Naive thymus-derived CD4-positive, alpha-beta T cell (primary cell): ENCODE data around the gene SRGAP1. TPM values are rescaled to one million over a fixed set of nuclear protein-coding genes. Genes with fewer than 3 reads are reported as not detected.

Source experiments
- ATAC-seq: fragments of 150-1000 bp; cut with Tn5 transposase; 2 replicates; pipeline ENCODE4 v1.10.0; 2021; ENCODE audit warnings: mild to moderate bottlenecking, moderate library complexity
- CTCF ChIA-PET: fragments of 350-600 bp; sonication (Branson Sonifier 250); formaldehyde crosslinking; loops from one replicate; lab custom pipeline; 2021; ENCODE audit warnings: antibody characterized with exemption; lab: Charles Lee
- POLR2A ChIA-PET: fragments of 350-600 bp; sonication (Branson Sonifier 250); formaldehyde crosslinking; loops from one replicate; lab custom pipeline; 2021; ENCODE audit warnings: antibody characterized with exemption, inconsistent platforms; lab: Charles Lee
- DNase-seq, 9 donors: peaks; one replicate each; pipeline versions ENCODE4 v3.0.0 to v3.0.0-alpha.2; 2020 to 2022; ENCODE audit warnings: mixed read lengths in 1 of 9
- H3K27ac ChIP-seq: one replicate; pipeline ENCODE4 v1.7.0; 2013; ENCODE audit warnings: mild to moderate bottlenecking, low read depth, low read length, moderate library complexity
- H3K27me3 ChIP-seq, 2 donors: one replicate each; pipeline ENCODE4 v1.7.0; 2013; ENCODE audit warnings: low read length in 2 of 2, mild to moderate bottlenecking in 2 of 2, moderate library complexity in 2 of 2; ENCODE audit not compliant: control insufficient read depth in 2 of 2, insufficient read depth in 2 of 2
- H3K36me3 ChIP-seq, 3 experiments: 1 replicate in 2 of 3; 2 replicates in 1 of 3; pipeline ENCODE4 v1.7.0; 2013; ENCODE audit warnings: low read length in 3 of 3, mild to moderate bottlenecking in 3 of 3, moderate library complexity in 1 of 3; ENCODE audit not compliant: insufficient read depth in 3 of 3, control insufficient read depth in 2 of 3
- H3K4me1 ChIP-seq, 2 donors: one replicate each; pipeline ENCODE4 v1.7.0; 2013; ENCODE audit warnings: low read length in 2 of 2, mild to moderate bottlenecking in 2 of 2, moderate library complexity in 1 of 2; ENCODE audit not compliant: control insufficient read depth in 2 of 2, insufficient read depth in 2 of 2
- H3K4me3 ChIP-seq: 2 replicates; pipeline ENCODE4 v1.7.0; 2013; ENCODE audit warnings: mild to moderate bottlenecking, low read length
- H3K9me3 ChIP-seq, 3 experiments: 1 replicate in 2 of 3; 2 replicates in 1 of 3; pipeline ENCODE4 v1.7.0; 2013; ENCODE audit warnings: low read length in 3 of 3; ENCODE audit not compliant: control insufficient read depth in 2 of 3
- H3K27ac Mint-ChIP-seq, 9 donors: one replicate each; pipeline ENCODE4 v1.8.0; 2020 to 2022; ENCODE audit warnings: mixed read lengths in 9 of 9, mild to moderate bottlenecking in 8 of 9, moderate library complexity in 5 of 9, inconsistent platforms in 2 of 9
- H3K27me3 Mint-ChIP-seq, 5 donors: one replicate each; pipeline ENCODE4 v1.8.0; 2021 to 2022; ENCODE audit warnings: mixed read lengths in 5 of 5, mild to moderate bottlenecking in 1 of 5
- H3K36me3 Mint-ChIP-seq, 5 donors: one replicate each; pipeline ENCODE4 v1.8.0; 2020 to 2022; ENCODE audit warnings: mixed read lengths in 5 of 5, mild to moderate bottlenecking in 3 of 5, inconsistent platforms in 1 of 5
- H3K4me1 Mint-ChIP-seq, 7 donors: one replicate each; pipeline ENCODE4 v1.8.0; 2020 to 2022; ENCODE audit warnings: mixed read lengths in 7 of 7, mild to moderate bottlenecking in 3 of 7, inconsistent platforms in 1 of 7
- H3K4me3 Mint-ChIP-seq, 10 donors: one replicate each; pipeline ENCODE4 v1.8.0; 2020 to 2022; ENCODE audit warnings: mild to moderate bottlenecking in 10 of 10, mixed read lengths in 10 of 10, moderate library complexity in 6 of 10, inconsistent platforms in 2 of 10
- H3K9me3 Mint-ChIP-seq, 11 donors: one replicate each; pipeline ENCODE4 v1.8.0; 2020 to 2022; ENCODE audit warnings: mixed read lengths in 11 of 11, mild to moderate bottlenecking in 4 of 11, inconsistent platforms in 1 of 11, moderate library complexity in 1 of 11
- intact Hi-C, 2 donors: fragments of 100-400 bp; cut with micrococcal nuclease; formaldehyde crosslinking; loops; one replicate each; pipeline ENCODE4 v1.15.1; 2023
- polyA plus RNA-seq, 2 donors: library from polyadenylated mRNA; unstranded; fragments of 300-500 nt; fragmentation: Illumina TruSeq; gene quantifications; one replicate each; pipeline ENCODE4 v1.2.3, GENCODE V29; 2021
- total RNA-seq, 6 experiments: library from RNA in 5 of 6; stranded (reverse) in 5 of 6; gene quantifications; 1 replicate in 5 of 6; 2 replicates in 1 of 6; pipeline ENCODE4 v1.2.3 and lab custom pipeline; 2021 to 2026

SRGAP1 gene
- total and polyA plus RNA-seq, 7 experiments from 2014 or later: 0.01 to 0.47 (median 0.08) TPM

- Histone ChIP-seq H3K9me3 (no peaks in the 10 kb centered on the region), H3K36me3 (no peaks in the 10 kb centered on the region), H3K4me1 (no peaks in the 10 kb centered on the region), H3K27me3 (no peaks in the 10 kb centered on the region), H3K27ac (no peak overlapping the region), H3K4me3 (no peak overlapping the region)
- Mint-ChIP-seq H3K9me3 (no peaks in the 10 kb centered on the region), H3K27ac (no peak overlapping the region), H3K4me3 (no peak overlapping the region), H3K27me3 (peaks cover 0 to 22% (median 14%) of the 10 kb centered on the region in 5 donors), H3K4me1 (no peaks in the 10 kb centered on the region), H3K36me3 (no peaks in the 10 kb centered on the region)
- ChIA-PET POLR2A (no interaction called here), CTCF (no interaction called here)
- no peak for DNase-seq
- intact Hi-C loops: no loop called here
- ATAC-seq: no peak
Measured at GRCh38 chr12:63930971-63931370, 86.5 kb downstream of the SRGAP1 start.

GRCh38 chr12:63931703-63932102 is 87.2 kb downstream of the SRGAP1 start:
- no peak for ATAC-seq
- no peak overlapping the region for H3K27ac ChIP-seq
- CTCF ChIA-PET: no interaction called here

GRCh38 chr12:63934936-63935335 is 90.4 kb downstream of the SRGAP1 start:
- H3K27ac ChIP-seq: no peak overlapping the region
- H3K36me3 ChIP-seq: no peaks in the 10 kb centered on the region
- intact Hi-C loops: no loop called here
- ChIA-PET POLR2A (no interaction called here), CTCF (no interaction called here)
- H3K27me3 ChIP-seq: peaks cover 0 to 3% of the 10 kb centered on the region in 2 donors
- H3K4me3 Mint-ChIP-seq: no peak overlapping the region
- no peak for DNase-seq
- H3K36me3 Mint-ChIP-seq: no peaks in the 10 kb centered on the region
- no peak overlapping the region for H3K27ac Mint-ChIP-seq
- no peak overlapping the region for H3K4me3 ChIP-seq
- no peaks in the 10 kb centered on the region for H3K9me3 ChIP-seq
- no peak for ATAC-seq
- no peaks in the 10 kb centered on the region for H3K9me3 Mint-ChIP-seq
- H3K4me1 ChIP-seq: no peaks in the 10 kb centered on the region
- H3K27me3 Mint-ChIP-seq: peaks cover 0 to 22% (median 11%) of the 10 kb centered on the region in 5 donors
- H3K4me1 Mint-ChIP-seq: peaks cover 0 to 2% (median 0%) of the 10 kb centered on the region in 7 donors

More at GRCh38 chr12:63931703-63932102, 87.2 kb downstream of the SRGAP1 start:
- Mint-ChIP-seq H3K4me3 (no peak overlapping the region), H3K4me1 (no peaks in the 10 kb centered on the region), H3K9me3 (no peaks in the 10 kb centered on the region), H3K27ac (no peak overlapping the region), H3K36me3 (no peaks in the 10 kb centered on the region), H3K27me3 (peaks cover 0 to 22% (median 14%) of the 10 kb centered on the region in 5 donors)
- H3K4me1 ChIP-seq: no peaks in the 10 kb centered on the region
- H3K9me3 ChIP-seq: no peaks in the 10 kb centered on the region
- no peak overlapping the region for H3K4me3 ChIP-seq
- no peak for DNase-seq
- POLR2A ChIA-PET: no interaction called here
- H3K36me3 ChIP-seq: no peaks in the 10 kb centered on the region
- H3K27me3 ChIP-seq: no peaks in the 10 kb centered on the region
- intact Hi-C loops: no loop called here

- ChIA-PET POLR2A (interaction anchor here (0.8 kb wide), 1 partner anchor 242 kb away, joined by 3 read pairs; no protein-coding TSS in a partner anchor), CTCF (no interaction called here)
- Mint-ChIP-seq H3K9me3 (no peaks in the 10 kb centered on the region), H3K27me3 (peaks cover 0 to 22% (median 11%) of the 10 kb centered on the region in 5 donors), H3K27ac (no peak overlapping the region), H3K4me1 (peaks cover 0 to 2% (median 0%) of the 10 kb centered on the region in 7 donors), H3K36me3 (no peaks in the 10 kb centered on the region), H3K4me3 (no peak overlapping the region)
- DNase-seq (no peak), ATAC-seq (no peak)
- no peaks in the 10 kb centered on the region for H3K9me3 ChIP-seq
- intact Hi-C loops: no loop called here
- no peak overlapping the region for H3K27ac ChIP-seq
- H3K4me1 ChIP-seq: no peaks in the 10 kb centered on the region
- H3K27me3 ChIP-seq: peaks cover 0 to 3% of the 10 kb centered on the region in 2 donors
- H3K36me3 ChIP-seq: no peaks in the 10 kb centered on the region
- H3K4me3 ChIP-seq: no peak overlapping the region
Measured at GRCh38 chr12:63935361-63935760, 90.9 kb downstream of the SRGAP1 start.

- Mint-ChIP-seq H3K4me3 (no peak overlapping the region), H3K27ac (no peak overlapping the region), H3K27me3 (peaks cover 0 to 10% (median 6%) of the 10 kb centered on the region in 5 donors), H3K36me3 (no peaks in the 10 kb centered on the region), H3K4me1 (peaks cover 0 to 2% (median 0%) of the 10 kb centered on the region in 7 donors), H3K9me3 (no peaks in the 10 kb centered on the region)
- no peak for DNase-seq
- no peak for ATAC-seq
- Histone ChIP-seq H3K27ac (no peak overlapping the region), H3K27me3 (peaks cover 0 to 3% of the 10 kb centered on the region in 2 donors), H3K36me3 (no peaks in the 10 kb centered on the region), H3K4me1 (no peaks in the 10 kb centered on the region), H3K4me3 (no peak overlapping the region), H3K9me3 (no peaks in the 10 kb centered on the region)
- intact Hi-C loops: no loop called here
- CTCF ChIA-PET: no interaction called here
- POLR2A ChIA-PET: no interaction called here
Measured at GRCh38 chr12:63937378-63938316, 93.1 kb downstream of the SRGAP1 start.

- no peaks in the 10 kb centered on the region for H3K36me3 ChIP-seq
- DNase-seq (no peak), ATAC-seq (no peak)
- Mint-ChIP-seq H3K4me1 (peaks cover 0 to 2% (median 0%) of the 10 kb centered on the region in 7 donors), H3K4me3 (no peak overlapping the region), H3K36me3 (no peaks in the 10 kb centered on the region), H3K9me3 (no peaks in the 10 kb centered on the region), H3K27ac (no peak overlapping the region), H3K27me3 (peaks cover 0 to 3% (median 0%) of the 10 kb centered on the region in 5 donors)
- H3K27me3 ChIP-seq: peaks cover 0 to 3% of the 10 kb centered on the region in 2 donors
- no peak overlapping the region for H3K4me3 ChIP-seq
- no peaks in the 10 kb centered on the region for H3K4me1 ChIP-seq
- POLR2A ChIA-PET: no interaction called here
- intact Hi-C loops: no loop called here
- no peaks in the 10 kb centered on the region for H3K9me3 ChIP-seq
- H3K27ac ChIP-seq: no peak overlapping the region
- CTCF ChIA-PET: no interaction called here
Measured at GRCh38 chr12:63940310-63941005, 96.0 kb downstream of the SRGAP1 start.
